BLaER1 (cell line): ENCODE data around the gene LRRC74B.
"Not testable (repeated sequence)": the region's sequence is repeated elsewhere in the genome, so short reads cannot be mapped to it uniquely, and the experiment has no call there.

Source experiments
- H3K27ac ChIP-seq: shearing (Covaris generic); formaldehyde crosslinking; 2 replicates; pipeline ENCODE4 v1.8.1; 2022
- H3K27me3 ChIP-seq: shearing (Covaris generic); formaldehyde crosslinking; 2 replicates; pipeline ENCODE4 v1.8.1; 2022
- H3K36me3 ChIP-seq: shearing (Covaris generic); formaldehyde crosslinking; 2 replicates; pipeline ENCODE4 v1.8.1; 2022
- H3K4me1 ChIP-seq: shearing (Covaris generic); formaldehyde crosslinking; 2 replicates; pipeline ENCODE4 v1.8.1; 2022
- H3K4me2 ChIP-seq: shearing (Covaris generic); formaldehyde crosslinking; 2 replicates; pipeline ENCODE4 v1.8.1; 2022
- H3K4me3 ChIP-seq: shearing (Covaris generic); formaldehyde crosslinking; 2 replicates; pipeline ENCODE4 v1.8.1; 2022
- H3K9ac ChIP-seq: shearing (Covaris generic); formaldehyde crosslinking; 2 replicates; pipeline ENCODE4 v1.8.1; 2022
- H3K9me3 ChIP-seq: shearing (Covaris generic); formaldehyde crosslinking; 2 replicates; pipeline ENCODE4 v1.8.1; 2022
- H4K20me1 ChIP-seq: shearing (Covaris generic); formaldehyde crosslinking; 2 replicates; pipeline ENCODE4 v1.8.1; 2022
- Cebpa-rat ChIP-seq: shearing (Covaris generic); IDR thresholded peaks from 2 replicates; pipeline ENCODE4 v1.8.1; 2022

Gene LRRC74B

DNA sequence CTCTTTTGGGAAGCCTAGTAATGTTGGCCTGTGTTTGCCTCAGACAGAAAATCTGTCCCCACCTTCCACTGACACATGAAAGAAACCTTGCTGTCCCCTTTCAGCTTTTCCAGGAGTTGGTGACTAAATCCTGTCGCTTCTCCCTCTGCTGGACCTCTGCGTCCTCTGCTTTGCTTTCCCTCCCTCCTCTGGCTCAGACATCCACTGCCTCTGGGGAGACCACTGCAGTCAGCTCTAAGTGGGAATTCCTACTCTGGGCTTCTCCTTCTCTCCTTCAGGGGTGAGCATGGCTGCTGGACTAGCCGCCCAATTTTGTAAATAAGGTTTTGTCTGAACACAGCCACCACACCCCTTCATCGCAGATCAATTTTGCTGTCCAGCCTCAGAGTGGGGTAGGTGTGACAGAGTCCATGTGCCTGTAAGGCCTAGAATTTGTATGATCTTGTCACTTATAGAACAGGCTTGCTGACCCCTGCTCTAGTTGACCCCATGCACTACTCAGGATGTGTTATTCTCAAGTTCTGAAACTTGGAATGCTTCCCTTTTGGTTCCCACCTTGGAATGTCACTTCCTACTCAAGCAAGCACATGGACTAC is 23.0 kb downstream of the LRRC74B start:
- Histone ChIP-seq H3K4me2 (no peak overlapping the region), H3K9me3 (peaks cover 14% of the 10 kb centered on the region), H4K20me1 (no peaks in the 10 kb centered on the region), H3K36me3 (no peaks in the 10 kb centered on the region), H3K9ac (no peak overlapping the region), H3K27me3 (no peaks in the 10 kb centered on the region), H3K4me3 (no peak overlapping the region), H3K4me1 (no peaks in the 10 kb centered on the region), H3K27ac (no peak overlapping the region)
- TF ChIP-seq Cebpa-rat: no peak

- Histone ChIP-seq H3K27me3 (no peaks in the 10 kb centered on the region), H3K4me2 (no peak overlapping the region), H3K36me3 (no peaks in the 10 kb centered on the region), H3K4me3 (no peak overlapping the region), H4K20me1 (no peaks in the 10 kb centered on the region), H3K9ac (no peak overlapping the region), H3K27ac (no peak overlapping the region), H3K4me1 (no peaks in the 10 kb centered on the region), H3K9me3 (peaks cover 14% of the 10 kb centered on the region)
- no peak for TF ChIP-seq Cebpa-rat
Measured at GRCh38 chr22:21069375-21069774, 23.6 kb downstream of the LRRC74B start.

GRCh38 chr22:21070690-21071615 is 25.2 kb downstream of the LRRC74B start:
- no peaks in the 10 kb centered on the region for H3K36me3 ChIP-seq
- no peak for TF ChIP-seq Cebpa-rat
- no peaks in the 10 kb centered on the region for H3K27me3 ChIP-seq
- H3K27ac ChIP-seq: no peak overlapping the region
- no peak overlapping the region for H3K9ac ChIP-seq
- no peaks in the 10 kb centered on the region for H4K20me1 ChIP-seq
- H3K4me2 ChIP-seq: no peak overlapping the region
- peaks cover 14% of the 10 kb centered on the region for H3K9me3 ChIP-seq
- no peaks in the 10 kb centered on the region; the same call in 1 of the 2 replicates for H3K4me1 ChIP-seq
- H3K4me3 ChIP-seq: no peak overlapping the region

- peaks cover 14% of the 10 kb centered on the region for H3K9me3 ChIP-seq
- H3K27ac ChIP-seq, H3K4me3 ChIP-seq, H3K36me3 ChIP-seq, H3K27me3 ChIP-seq, H3K4me1 ChIP-seq, H3K4me2 ChIP-seq, H3K9ac ChIP-seq, H4K20me1 ChIP-seq: not testable (repeated sequence)
Measured at GRCh38 chr22:21071796-21072195, 26.1 kb downstream of the LRRC74B start.

- Histone ChIP-seq H3K4me3 (no peak overlapping the region), H3K9me3 (peaks cover 14% of the 10 kb centered on the region), H3K4me1 (no peaks in the 10 kb centered on the region; the same call in 1 of the 2 replicates), H3K9ac (no peak overlapping the region), H3K36me3 (no peaks in the 10 kb centered on the region), H3K27ac (no peak overlapping the region), H4K20me1 (no peaks in the 10 kb centered on the region), H3K4me2 (no peak overlapping the region), H3K27me3 (no peaks in the 10 kb centered on the region)
- TF ChIP-seq Cebpa-rat: no peak
Measured at GRCh38 chr22:21073023-21073422, 27.3 kb downstream of the LRRC74B start.

- no peak overlapping the region for H3K4me2 ChIP-seq
- TF ChIP-seq Cebpa-rat: no peak
Measured at GRCh38 chr22:21073482-21073881, 27.7 kb downstream of the LRRC74B start.

DNA sequence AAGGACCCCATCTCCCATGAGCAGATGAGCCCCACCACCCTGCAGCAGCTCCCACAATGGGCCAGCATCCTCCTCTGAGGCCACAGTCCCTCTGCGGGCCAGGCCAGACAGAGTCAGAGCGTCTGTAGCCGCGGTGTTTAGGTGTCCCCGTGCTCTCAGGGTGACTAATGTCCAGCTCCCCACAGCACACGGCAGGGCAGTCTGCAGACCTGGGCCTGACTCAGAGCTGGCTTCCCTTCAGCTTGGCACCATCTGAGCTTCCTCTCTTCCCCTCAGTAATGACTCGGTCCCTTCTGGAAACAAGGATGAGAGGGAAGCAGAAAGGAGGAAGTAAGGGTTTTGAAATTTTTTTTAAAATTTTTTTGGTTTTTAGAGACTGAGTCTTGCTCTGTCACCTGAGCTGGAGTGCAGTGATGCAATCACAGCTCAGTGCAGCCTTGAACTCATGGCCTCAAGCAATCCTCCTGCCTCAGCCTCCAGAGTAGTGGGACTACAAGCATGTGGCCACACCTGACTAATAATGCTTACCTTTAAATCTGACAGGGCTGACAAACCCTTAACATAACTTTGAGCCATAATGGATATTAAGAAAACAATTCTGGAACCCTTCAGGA is 28.5 kb downstream of the LRRC74B start:
- TF ChIP-seq Cebpa-rat: no peak
- no peaks in the 10 kb centered on the region for H3K27me3 ChIP-seq
- no peaks in the 10 kb centered on the region; the same call in 1 of the 2 replicates for H3K4me1 ChIP-seq
- H3K9me3 ChIP-seq: peaks cover 14% of the 10 kb centered on the region
- H3K4me2 ChIP-seq: no peak overlapping the region
- no peak overlapping the region for H3K9ac ChIP-seq
- H4K20me1 ChIP-seq: no peaks in the 10 kb centered on the region
- no peak overlapping the region for H3K27ac ChIP-seq
- H3K4me3 ChIP-seq: no peak overlapping the region
- H3K36me3 ChIP-seq: no peaks in the 10 kb centered on the region

More at GRCh38 chr22:21073482-21073881, 27.7 kb downstream of the LRRC74B start:
- no peaks in the 10 kb centered on the region for H3K36me3 ChIP-seq
- H3K9me3 ChIP-seq: peaks cover 14% of the 10 kb centered on the region
- H3K4me1 ChIP-seq: no peaks in the 10 kb centered on the region; the same call in 1 of the 2 replicates
- H3K4me3 ChIP-seq: no peak overlapping the region
- H3K9ac ChIP-seq: no peak overlapping the region
- no peaks in the 10 kb centered on the region for H3K27me3 ChIP-seq
- no peak overlapping the region for H3K27ac ChIP-seq
- no peaks in the 10 kb centered on the region for H4K20me1 ChIP-seq

DNA sequence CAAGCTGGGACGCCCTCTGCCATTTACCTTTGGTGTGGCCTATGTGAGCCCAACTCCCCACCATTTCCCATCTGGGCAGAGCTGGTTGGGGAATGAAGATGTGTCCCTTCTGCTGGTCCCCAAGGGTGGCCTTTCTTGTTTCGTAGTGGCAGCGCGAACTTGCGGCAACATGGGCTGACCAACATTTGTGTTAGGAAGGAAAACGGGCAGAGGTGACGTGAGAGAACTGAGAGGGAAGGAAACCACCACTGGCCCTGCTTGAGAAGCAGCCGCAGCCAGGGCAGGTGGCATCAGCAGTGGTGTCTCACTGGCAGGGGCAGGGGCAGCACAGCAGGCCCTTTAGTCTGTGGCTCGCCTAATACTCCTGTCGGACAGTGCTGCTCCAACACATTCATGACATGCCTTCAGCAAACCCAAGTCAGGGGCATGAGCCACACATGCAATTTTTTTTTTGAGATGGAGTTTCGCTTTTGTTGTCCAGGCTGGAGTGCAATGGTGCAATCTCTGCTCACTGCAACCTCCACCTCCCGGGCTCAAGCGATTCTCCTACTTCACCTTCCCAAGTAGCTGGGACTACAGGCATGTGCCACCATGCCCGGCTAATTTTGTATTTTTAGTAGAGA is 29.9 kb downstream of the LRRC74B start:
- peaks cover 14% of the 10 kb centered on the region for H3K9me3 ChIP-seq
- H3K4me2 ChIP-seq: no peak overlapping the region
- H3K4me1 ChIP-seq: no peaks in the 10 kb centered on the region; the same call in 1 of the 2 replicates
- H3K9ac ChIP-seq: no peak overlapping the region
- no peak overlapping the region for H3K27ac ChIP-seq
- H3K27me3 ChIP-seq: no peaks in the 10 kb centered on the region
- H3K36me3 ChIP-seq: no peaks in the 10 kb centered on the region
- no peak for TF ChIP-seq Cebpa-rat
- no peaks in the 10 kb centered on the region for H4K20me1 ChIP-seq
- H3K4me3 ChIP-seq: no peak overlapping the region

- no peak overlapping the region for H3K4me2 ChIP-seq
- no peak overlapping the region for H3K9ac ChIP-seq
- H3K4me3 ChIP-seq: no peak overlapping the region
- H3K4me1 ChIP-seq: no peaks in the 10 kb centered on the region; the same call in 1 of the 2 replicates
- no peaks in the 10 kb centered on the region for H3K9me3 ChIP-seq
- no peaks in the 10 kb centered on the region for H4K20me1 ChIP-seq
- no peak for TF ChIP-seq Cebpa-rat
- no peak overlapping the region for H3K27ac ChIP-seq
- no peaks in the 10 kb centered on the region for H3K27me3 ChIP-seq
- H3K36me3 ChIP-seq: no peaks in the 10 kb centered on the region
Measured at GRCh38 chr22:21076912-21077625, 31.3 kb downstream of the LRRC74B start.
